Measurements from ENCODE around the gene GPC6.

DNA sequence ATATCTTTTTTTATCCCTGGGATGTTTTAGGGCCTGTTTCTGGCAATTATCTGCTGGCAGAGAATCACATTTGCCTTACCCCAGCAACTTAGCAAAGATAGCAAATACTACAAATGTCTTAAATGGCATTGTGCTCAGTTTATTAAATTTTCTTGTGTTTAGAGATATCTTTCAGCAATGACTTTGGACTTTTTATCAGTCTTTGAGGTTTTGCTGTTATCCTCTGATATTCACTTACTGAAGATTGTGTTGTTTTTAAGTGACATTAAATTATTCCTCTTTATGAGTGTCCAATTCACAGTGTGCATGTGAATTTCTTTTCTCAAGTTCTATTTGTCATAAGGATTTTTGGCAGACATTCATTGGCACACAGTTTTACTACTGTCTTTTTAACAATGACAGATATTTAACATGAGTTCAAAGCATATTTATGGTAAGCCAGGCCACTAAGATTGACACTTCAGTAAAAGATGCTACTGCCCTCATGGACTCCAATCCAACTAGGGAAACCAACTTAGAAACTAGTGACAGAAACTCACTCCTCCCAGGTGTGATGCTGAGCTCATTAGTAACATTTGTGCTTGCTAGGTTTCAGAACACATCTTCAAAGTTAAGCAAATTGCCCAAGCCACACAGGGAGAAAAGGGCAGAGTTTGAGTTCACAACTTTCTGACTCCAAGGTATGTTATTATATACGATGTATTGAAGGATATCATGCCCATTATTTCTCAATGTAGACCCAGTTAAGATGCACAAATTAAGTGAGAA lies 481.9 kb downstream of the GPC6 start:
- TF ChIP-seq, protein P1, sequence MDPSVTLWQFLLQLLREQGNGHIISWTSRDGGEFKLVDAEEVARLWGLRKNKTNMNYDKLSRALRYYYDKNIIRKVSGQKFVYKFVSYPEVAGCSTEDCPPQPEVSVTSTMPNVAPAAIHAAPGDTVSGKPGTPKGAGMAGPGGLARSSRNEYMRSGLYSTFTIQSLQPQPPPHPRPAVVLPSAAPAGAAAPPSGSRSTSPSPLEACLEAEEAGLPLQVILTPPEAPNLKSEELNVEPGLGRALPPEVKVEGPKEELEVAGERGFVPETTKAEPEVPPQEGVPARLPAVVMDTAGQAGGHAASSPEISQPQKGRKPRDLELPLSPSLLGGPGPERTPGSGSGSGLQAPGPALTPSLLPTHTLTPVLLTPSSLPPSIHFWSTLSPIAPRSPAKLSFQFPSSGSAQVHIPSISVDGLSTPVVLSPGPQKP (IDR thresholded peaks at IDR 0.05; ENCODE audit: low read depth, low read length) = no peak
- TF ChIP-seq CHD2 (IDR thresholded peaks at IDR 0.05; ENCODE audit: low read length, partially characterized antibody) (no peak), POLR2A (IDR thresholded peaks at IDR 0.05; ENCODE audit: low read length) (no peak), ZFP36 (IDR thresholded peaks at IDR 0.05; ENCODE audit: borderline replicate concordance, partially characterized antibody) (no peak), ESRRA (IDR thresholded peaks at IDR 0.05; ENCODE audit: borderline replicate concordance, low read length) (no peak), SMC3 (IDR thresholded peaks at IDR 0.05) (no peak), JUN (IDR thresholded peaks at IDR 0.05) (no peak), ZC3H11A (IDR thresholded peaks at IDR 0.05) (no peak), NPAS2 (CRISPR knock-in tag; IDR thresholded peaks at IDR 0.05; ENCODE audit: borderline replicate concordance) (no peak), MAFK (IDR thresholded peaks at IDR 0.05; ENCODE audit: partially characterized antibody) (no peak)
- TF ChIP-seq, protein P2, sequence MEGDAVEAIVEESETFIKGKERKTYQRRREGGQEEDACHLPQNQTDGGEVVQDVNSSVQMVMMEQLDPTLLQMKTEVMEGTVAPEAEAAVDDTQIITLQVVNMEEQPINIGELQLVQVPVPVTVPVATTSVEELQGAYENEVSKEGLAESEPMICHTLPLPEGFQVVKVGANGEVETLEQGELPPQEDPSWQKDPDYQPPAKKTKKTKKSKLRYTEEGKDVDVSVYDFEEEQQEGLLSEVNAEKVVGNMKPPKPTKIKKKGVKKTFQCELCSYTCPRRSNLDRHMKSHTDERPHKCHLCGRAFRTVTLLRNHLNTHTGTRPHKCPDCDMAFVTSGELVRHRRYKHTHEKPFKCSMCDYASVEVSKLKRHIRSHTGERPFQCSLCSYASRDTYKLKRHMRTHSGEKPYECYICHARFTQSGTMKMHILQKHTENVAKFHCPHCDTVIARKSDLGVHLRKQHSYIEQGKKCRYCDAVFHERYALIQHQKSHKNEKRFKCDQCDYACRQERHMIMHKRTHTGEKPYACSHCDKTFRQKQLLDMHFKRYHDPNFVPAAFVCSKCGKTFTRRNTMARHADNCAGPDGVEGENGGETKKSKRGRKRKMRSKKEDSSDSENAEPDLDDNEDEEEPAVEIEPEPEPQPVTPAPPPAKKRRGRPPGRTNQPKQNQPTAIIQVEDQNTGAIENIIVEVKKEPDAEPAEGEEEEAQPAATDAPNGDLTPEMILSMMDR (IDR thresholded peaks at IDR 0.05) = no peak
- TF ChIP-seq, protein P3, sequence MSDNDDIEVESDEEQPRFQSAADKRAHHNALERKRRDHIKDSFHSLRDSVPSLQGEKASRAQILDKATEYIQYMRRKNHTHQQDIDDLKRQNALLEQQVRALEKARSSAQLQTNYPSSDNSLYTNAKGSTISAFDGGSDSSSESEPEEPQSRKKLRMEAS (IDR thresholded peaks at IDR 0.05) = no peak

Measured in A549 (cell line).